ENCODE measurements around the gene FHIP1B. TPM values are rescaled to one million over a fixed set of nuclear protein-coding genes. Genes with fewer than 3 reads are reported as not detected.

The FHIP1B gene
- total and polyA plus RNA-seq, 12 donors = 13.4 to 23.3 (median 14.7) TPM

- WGBS, 2 donors = 95 to 97% methylated on average over 9 of the region's 9 CpGs
- peak in 1 of 8 donors; percentile 20 for ATAC-seq
- no peak for DNase-seq
- no peak for TF ChIP-seq CTCF (IDR thresholded peaks at IDR 0.05)
- intact Hi-C loops (cut with DNase I) = no loop called here
- Histone ChIP-seq H3K9me3 (no peaks in the 10 kb centered on the region), H3K4me1 (peaks cover 0 to 7% (median 0%) of the 10 kb centered on the region in 9 donors), H3K27me3 (no peaks in the 10 kb centered on the region), H3K36me3 (peaks cover 0 to 100% (median 20%) of the 10 kb centered on the region in 9 donors), H3K4me3 (no peak overlapping the region), H3K27ac (no peak overlapping the region)
These were observed 24.0 kb downstream of the FHIP1B start for GRCh38 chr11:6210274-6210955.

GRCh38 chr11:6209801-6210200 is 24.6 kb downstream of the FHIP1B start:
- Histone ChIP-seq H3K36me3 (peaks cover 0 to 100% (median 20%) of the 10 kb centered on the region in 9 donors), H3K9me3 (no peaks in the 10 kb centered on the region)

GRCh38 chr11:6206456-6207180 is 27.8 kb downstream of the FHIP1B start:
- peaks cover 0 to 77% (median 6%) of the 10 kb centered on the region in 9 donors for H3K36me3 ChIP-seq
- TF ChIP-seq CTCF (IDR thresholded peaks at IDR 0.05) = no peak
- no peaks in the 10 kb centered on the region for H3K9me3 ChIP-seq
- DNase-seq (no peak), ATAC-seq (no peak)
- H3K4me1 ChIP-seq = peaks cover 0 to 22% (median 0%) of the 10 kb centered on the region in 9 donors
- H3K27ac ChIP-seq = no peak overlapping the region
- intact Hi-C loops (cut with DNase I) = no loop called here
- WGBS, 2 donors = 67 to 77% methylated on average over 3 of the region's 3 CpGs
- H3K4me3 ChIP-seq = no peak overlapping the region
- no peaks in the 10 kb centered on the region for H3K27me3 ChIP-seq

More at GRCh38 chr11:6209801-6210200, 24.6 kb downstream of the FHIP1B start:
- Histone ChIP-seq H3K4me1 (peaks cover 0 to 7% (median 0%) of the 10 kb centered on the region in 9 donors), H3K4me3 (no peak overlapping the region), H3K27me3 (no peaks in the 10 kb centered on the region), H3K27ac (no peak overlapping the region)
- ATAC-seq (no peak), DNase-seq (no peak)
- intact Hi-C loops (cut with DNase I) = no loop called here
- 98 to 99% methylated on average over 12 of the region's 12 CpGs for WGBS, 2 donors
- TF ChIP-seq CTCF (IDR thresholded peaks at IDR 0.05) = no peak

- no peaks in the 10 kb centered on the region for H3K27me3 ChIP-seq
- ATAC-seq = no peak
- H3K36me3 ChIP-seq = peaks cover 0 to 64% (median 5%) of the 10 kb centered on the region in 9 donors
- H3K9me3 ChIP-seq = no peaks in the 10 kb centered on the region
- peaks cover 0 to 33% (median 0%) of the 10 kb centered on the region in 9 donors for H3K4me1 ChIP-seq
- no peak within 1 kb of the TSS for H3K4me3 ChIP-seq
- WGBS, 2 donors = 92 to 96% methylated on average over 1 of the region's 1 CpG
- H3K27ac ChIP-seq = no peak within 1 kb of the TSS
- TF ChIP-seq CTCF (IDR thresholded peaks at IDR 0.05) = no peak
- intact Hi-C loops (cut with DNase I) = no loop called here
- no peak for DNase-seq
These were observed 29.1 kb downstream of the FHIP1B start, which contains the start of gene C11orf42 for GRCh38 chr11:6205366-6205765. C11orf42 (plus strand) TSS chr11:6205557; CDS start chr11:6205616, 59 bp downstream.
